Loucy (cell line): ENCODE measurements around the gene IFNGR1.

Experiments used
- H2AFZ ChIP-seq: fragments of 200-600 bp; sonication (generic); 2 replicates; pipeline ENCODE4 v1.6.0; 2016; ENCODE audit warnings: antibody characterized with exemption, mild to moderate bottlenecking, low read length, moderate library complexity
- H3F3A ChIP-seq: fragments of 200-600 bp; 2 replicates; pipeline ENCODE4 v1.6.0; 2016; ENCODE audit warnings: antibody characterized with exemption, low read depth, mild to moderate bottlenecking
- H3K27me3 ChIP-seq: fragments of 200-600 bp; sonication (generic); 2 replicates; pipeline ENCODE4 v1.6.1; 2014; ENCODE audit warnings: low read length, mild to moderate bottlenecking; ENCODE audit not compliant: insufficient read depth, poor library complexity, severe bottlenecking
- H3K36me3 ChIP-seq: fragments of 200-600 bp; sonication (generic); 2 replicates; pipeline ENCODE4 v1.6.1; 2016; ENCODE audit warnings: low read length; ENCODE audit not compliant: insufficient read depth
- H3K4me1 ChIP-seq: fragments of 200-600 bp; sonication (generic); 2 replicates; pipeline ENCODE4 v1.5.1; 2014; ENCODE audit warnings: low read length, mild to moderate bottlenecking; ENCODE audit not compliant: insufficient read depth, poor library complexity, severe bottlenecking
- H3K4me2 ChIP-seq: fragments of 200-600 bp; sonication (generic); 2 replicates; pipeline ENCODE4 v1.6.0; 2014; ENCODE audit warnings: antibody characterized with exemption, low read length, low read depth, mild to moderate bottlenecking; ENCODE audit not compliant: poor library complexity, severe bottlenecking
- H3K4me3 ChIP-seq: fragments of 200-600 bp; sonication (generic); 2 replicates; pipeline ENCODE4 v1.5.1; 2014; ENCODE audit warnings: low read length, mild to moderate bottlenecking, mixed read lengths; ENCODE audit not compliant: poor library complexity, severe bottlenecking
- H3K79me2 ChIP-seq: fragments of 200-600 bp; sonication (generic); 2 replicates; pipeline ENCODE4 v1.6.1; 2014; ENCODE audit warnings: low read length; ENCODE audit not compliant: insufficient read depth
- H3K9ac ChIP-seq: fragments of 200-600 bp; sonication (generic); 2 replicates; pipeline ENCODE4 v1.6.0; 2014; ENCODE audit warnings: mild to moderate bottlenecking, low read depth, low read length, moderate library complexity; ENCODE audit not compliant: poor library complexity, severe bottlenecking
- H3K9me2 ChIP-seq: fragments of 200-600 bp; sonication (generic); replicated peaks from 2 replicates; pipeline ENCODE4 v1.6.1; 2016; ENCODE audit warnings: low read depth, low read length, mixed read lengths
- H3K9me3 ChIP-seq: fragments of 200-600 bp; sonication (generic); 2 replicates; pipeline ENCODE4 v1.6.1; 2014; ENCODE audit warnings: mild to moderate bottlenecking, antibody characterized with exemption, low read length, low read depth; ENCODE audit not compliant: insufficient read depth
- H4K20me1 ChIP-seq: fragments of 200-600 bp; sonication (generic); 2 replicates; pipeline ENCODE4 v1.6.0; 2014; ENCODE audit warnings: antibody characterized with exemption, low read length, mild to moderate bottlenecking; ENCODE audit not compliant: insufficient read depth, poor library complexity, severe bottlenecking
- EZH2phosphoT487 ChIP-seq: fragments of 200-600 bp; IDR thresholded peaks from 2 replicates; pipeline ENCODE4 v1.6.1; 2018; ENCODE audit warnings: antibody characterized with exemption, mild to moderate bottlenecking, moderate library complexity, borderline replicate concordance
- TF ChIP-seq, protein P1 (sequence below): fragments of 200-600 bp; sonication (generic); conservative IDR thresholded peaks from 2 replicates; pipeline ENCODE4 v1.5.1; 2014; ENCODE audit warnings: mild to moderate bottlenecking, antibody characterized with exemption, low read length

IFNGR1 gene

DNA sequence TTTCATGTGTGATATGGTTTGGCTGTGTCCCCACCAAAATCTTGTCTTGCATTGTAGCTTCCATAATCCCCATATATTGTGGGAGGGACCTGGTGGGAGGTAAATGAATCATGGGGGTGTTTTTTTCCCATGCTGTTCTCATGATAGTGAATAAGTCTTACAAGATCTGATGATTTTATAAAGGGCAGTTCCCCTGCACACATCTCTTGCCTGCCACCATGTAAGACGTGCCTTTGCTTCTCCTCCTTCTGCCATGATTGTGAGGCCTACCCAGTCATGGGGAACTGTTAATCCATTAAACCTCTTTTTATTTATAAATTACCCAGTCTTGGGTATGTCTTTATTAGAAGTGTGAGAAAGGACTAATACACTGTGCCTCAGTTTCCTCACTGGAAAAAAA is 41.6 kb downstream of the IFNGR1 start:
- Histone ChIP-seq H3K4me2 (no peak overlapping the region), H3K9me2 (no peaks in the 10 kb centered on the region), H3K4me3 (no peak overlapping the region), H3K9me3 (peaks cover 8% of the 10 kb centered on the region; the same call in 1 of the 2 replicates), H3K36me3 (no peaks in the 10 kb centered on the region), H3K27me3 (peaks cover 19% of the 10 kb centered on the region), H3K4me1 (no peaks in the 10 kb centered on the region), H3K9ac (no peak overlapping the region), H4K20me1 (no peaks in the 10 kb centered on the region), H3K79me2 (no peaks in the 10 kb centered on the region), H3F3A (no peaks in the 10 kb centered on the region), H2AFZ (no peak overlapping the region)
- TF ChIP-seq, protein P1, sequence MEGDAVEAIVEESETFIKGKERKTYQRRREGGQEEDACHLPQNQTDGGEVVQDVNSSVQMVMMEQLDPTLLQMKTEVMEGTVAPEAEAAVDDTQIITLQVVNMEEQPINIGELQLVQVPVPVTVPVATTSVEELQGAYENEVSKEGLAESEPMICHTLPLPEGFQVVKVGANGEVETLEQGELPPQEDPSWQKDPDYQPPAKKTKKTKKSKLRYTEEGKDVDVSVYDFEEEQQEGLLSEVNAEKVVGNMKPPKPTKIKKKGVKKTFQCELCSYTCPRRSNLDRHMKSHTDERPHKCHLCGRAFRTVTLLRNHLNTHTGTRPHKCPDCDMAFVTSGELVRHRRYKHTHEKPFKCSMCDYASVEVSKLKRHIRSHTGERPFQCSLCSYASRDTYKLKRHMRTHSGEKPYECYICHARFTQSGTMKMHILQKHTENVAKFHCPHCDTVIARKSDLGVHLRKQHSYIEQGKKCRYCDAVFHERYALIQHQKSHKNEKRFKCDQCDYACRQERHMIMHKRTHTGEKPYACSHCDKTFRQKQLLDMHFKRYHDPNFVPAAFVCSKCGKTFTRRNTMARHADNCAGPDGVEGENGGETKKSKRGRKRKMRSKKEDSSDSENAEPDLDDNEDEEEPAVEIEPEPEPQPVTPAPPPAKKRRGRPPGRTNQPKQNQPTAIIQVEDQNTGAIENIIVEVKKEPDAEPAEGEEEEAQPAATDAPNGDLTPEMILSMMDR = no peak
- TF ChIP-seq EZH2phosphoT487 = no peak

DNA sequence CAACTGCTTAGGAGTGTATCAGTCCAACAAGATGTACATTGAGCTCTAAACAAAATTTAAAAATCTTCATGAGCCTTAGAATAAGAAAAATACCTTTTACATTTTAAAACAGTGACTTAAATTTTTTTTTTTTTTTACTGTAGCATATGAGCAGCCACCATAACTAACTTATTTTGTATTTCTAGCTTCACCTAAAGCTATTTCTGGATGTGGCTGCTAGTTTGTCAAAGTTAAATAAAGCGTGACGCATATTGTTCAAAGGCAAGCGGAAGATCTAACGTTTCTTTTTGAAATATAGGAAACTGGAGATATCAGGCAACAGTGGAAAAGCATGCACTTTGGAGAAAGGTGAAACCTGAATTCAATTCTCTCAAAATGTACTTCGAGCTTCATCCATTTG is 42.5 kb downstream of the IFNGR1 start:
- no peaks in the 10 kb centered on the region for H3K79me2 ChIP-seq
- H3K9me3 ChIP-seq = no peaks in the 10 kb centered on the region; the same call in 1 of the 2 replicates
- H3K9me2 ChIP-seq = no peaks in the 10 kb centered on the region
- no peaks in the 10 kb centered on the region for H3K4me1 ChIP-seq
- H3K9ac ChIP-seq = no peak overlapping the region
- TF ChIP-seq, protein P1 = no peak
- TF ChIP-seq EZH2phosphoT487 = no peak
- no peak overlapping the region for H3K4me2 ChIP-seq
- H2AFZ ChIP-seq = no peak overlapping the region
- peaks cover 16% of the 10 kb centered on the region for H3K27me3 ChIP-seq
- H4K20me1 ChIP-seq = no peaks in the 10 kb centered on the region
- no peaks in the 10 kb centered on the region for H3F3A ChIP-seq
- H3K36me3 ChIP-seq = no peaks in the 10 kb centered on the region
- no peak overlapping the region for H3K4me3 ChIP-seq

DNA sequence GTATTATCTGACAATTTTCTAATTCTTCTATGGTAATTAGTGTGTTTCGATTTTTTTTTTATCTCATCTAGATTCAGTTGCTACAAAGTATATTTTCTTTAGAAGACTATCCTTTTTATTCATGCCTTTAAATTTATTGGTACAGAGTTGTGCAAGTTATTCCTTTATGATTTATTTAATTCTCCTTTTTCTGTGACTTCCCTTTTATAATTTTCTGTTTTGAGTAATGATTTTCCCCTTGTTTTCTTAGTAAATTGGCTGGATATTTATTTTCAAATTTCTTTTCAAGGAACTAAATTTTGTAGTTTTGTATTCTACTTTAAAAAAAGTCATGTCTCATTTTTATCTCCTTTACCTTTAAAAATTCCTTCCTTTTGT is 43.3 kb downstream of the IFNGR1 start:
- Histone ChIP-seq H3K9me3 (no peaks in the 10 kb centered on the region), H3K9me2 (no peaks in the 10 kb centered on the region), H3K4me2 (no peak overlapping the region), H4K20me1 (no peaks in the 10 kb centered on the region), H3K9ac (no peak overlapping the region), H3K79me2 (no peaks in the 10 kb centered on the region), H3K4me3 (no peak overlapping the region), H3F3A (no peaks in the 10 kb centered on the region), H2AFZ (no peak overlapping the region), H3K36me3 (no peaks in the 10 kb centered on the region), H3K27me3 (peaks cover 16% of the 10 kb centered on the region), H3K4me1 (no peaks in the 10 kb centered on the region)
- TF ChIP-seq, protein P1 = no peak
- no peak for TF ChIP-seq EZH2phosphoT487
